ENCODE data around the gene RAPGEF1. TPM values are rescaled to one million over a fixed set of nuclear protein-coding genes. Genes with fewer than 3 reads are reported as not detected.

RAPGEF1 gene
- total RNA-seq, 1 donor from 2014 or later: 57.9 TPM

GRCh38 chr9:131613921-131614320 is 126.0 kb downstream of the RAPGEF1 start:
- H3K9me3 ChIP-seq: no peaks in the 10 kb centered on the region
- DNase-seq (ENCODE audit: extremely low spot score in 2 of 2): no peak
- intact Hi-C loops (cut with DNase I): no loop called here
- H3K4me1 ChIP-seq: peaks cover 36% of the 10 kb centered on the region
- H3K27ac ChIP-seq: no peak overlapping the region
- no peak overlapping the region for H3K4me3 ChIP-seq
- TF ChIP-seq POLR2A (IDR thresholded peaks at IDR 0.05) (no peak), CTCF (IDR thresholded peaks at IDR 0.05) (no peak), POLR2AphosphoS5 (IDR thresholded peaks at IDR 0.05; ENCODE audit: insufficient read depth in 1 of 2, low read depth in 1 of 2) (no peak)
- no peaks in the 10 kb centered on the region for H3K27me3 ChIP-seq
- peaks cover 0 to 10% of the 10 kb centered on the region in 2 donors for H3K36me3 ChIP-seq

GRCh38 chr9:131612851-131613250 is 127.0 kb downstream of the RAPGEF1 start:
- peaks cover 38% of the 10 kb centered on the region for H3K4me1 ChIP-seq
- intact Hi-C loops (cut with DNase I): no loop called here
- no peak for DNase-seq (ENCODE audit: extremely low spot score in 2 of 2)
- no peak overlapping the region for H3K27ac ChIP-seq
- H3K36me3 ChIP-seq: peaks cover 0 to 4% of the 10 kb centered on the region in 2 donors
- H3K27me3 ChIP-seq: no peaks in the 10 kb centered on the region
- H3K4me3 ChIP-seq: no peak overlapping the region
- TF ChIP-seq CTCF (IDR thresholded peaks at IDR 0.05) (no peak), POLR2A (IDR thresholded peaks at IDR 0.05) (no peak), POLR2AphosphoS5 (IDR thresholded peaks at IDR 0.05; ENCODE audit: insufficient read depth in 1 of 2, low read depth in 1 of 2) (no peak)
- H3K9me3 ChIP-seq: no peaks in the 10 kb centered on the region

- Histone ChIP-seq H3K27ac (peak overlapping the region; percentile 87), H3K4me1 (peaks cover 40% of the 10 kb centered on the region), H3K4me3 (no peak overlapping the region), H3K9me3 (no peaks in the 10 kb centered on the region), H3K27me3 (no peaks in the 10 kb centered on the region), H3K36me3 (peaks cover 0 to 4% of the 10 kb centered on the region in 2 donors)
- TF ChIP-seq POLR2A (IDR thresholded peaks at IDR 0.05) (no peak), CTCF (IDR thresholded peaks at IDR 0.05) (no peak), POLR2AphosphoS5 (IDR thresholded peaks at IDR 0.05; ENCODE audit: insufficient read depth in 1 of 2, low read depth in 1 of 2) (no peak)
- no peak for DNase-seq (ENCODE audit: extremely low spot score in 2 of 2)
- intact Hi-C loops (cut with DNase I): no loop called here
Observed at GRCh38 chr9:131611586-131612315, 128.1 kb downstream of the RAPGEF1 start.

- TF ChIP-seq POLR2AphosphoS5 (IDR thresholded peaks at IDR 0.05; ENCODE audit: insufficient read depth in 1 of 2, low read depth in 1 of 2) (peak in 1 of 2 donors; percentile 30), POLR2A (IDR thresholded peaks at IDR 0.05) (no peak)
- Histone ChIP-seq H3K27ac (peak overlapping the region; percentile 87), H3K4me3 (no peak overlapping the region), H3K36me3 (peaks cover 0 to 9% of the 10 kb centered on the region in 2 donors), H3K9me3 (no peaks in the 10 kb centered on the region), H3K27me3 (no peaks in the 10 kb centered on the region), H3K4me1 (peaks cover 40% of the 10 kb centered on the region)
- DNase-seq (ENCODE audit: extremely low spot score in 2 of 2): no peak
- intact Hi-C loops (cut with DNase I): no loop called here
Observed at GRCh38 chr9:131610231-131610761, 129.6 kb downstream of the RAPGEF1 start.

GRCh38 chr9:131609099-131609830 is 130.6 kb downstream of the RAPGEF1 start:
- Histone ChIP-seq H3K4me3 (no peak overlapping the region), H3K36me3 (peaks cover 0 to 16% of the 10 kb centered on the region in 2 donors), H3K27me3 (no peaks in the 10 kb centered on the region), H3K27ac (peak overlapping the region; percentile 87), H3K9me3 (no peaks in the 10 kb centered on the region), H3K4me1 (peaks cover 40% of the 10 kb centered on the region)
- TF ChIP-seq POLR2AphosphoS5 (IDR thresholded peaks at IDR 0.05; ENCODE audit: insufficient read depth in 1 of 2, low read depth in 1 of 2): no peak
- no peak for TF ChIP-seq POLR2A (IDR thresholded peaks at IDR 0.05)
- TF ChIP-seq CTCF (IDR thresholded peaks at IDR 0.05): no peak
- intact Hi-C loops (cut with DNase I): loop anchor here (10.0 kb wide), 1 partner anchor 1766 kb away; the partner anchor contains the start of genes STKLD1 and SURF4
- no peak for DNase-seq (ENCODE audit: extremely low spot score in 2 of 2)

Data from vagina (tissue), 2 donors.